Type B pancreatic cell (in vitro differentiated cells): ENCODE results near the gene PNKP. TPM values are rescaled to one million over a fixed set of nuclear protein-coding genes. Genes with fewer than 3 reads are reported as not detected.

Experiments
- DNase-seq: peaks from one replicate; pipeline ENCODE4 v3.0.0; 2021; ENCODE audit warnings: mixed read lengths; ENCODE audit not compliant: unreplicated experiment; ENCODE audit errors: extremely low spot score
- H3K27ac Mint-ChIP-seq: 2 replicates; pipeline ENCODE4 v1.8.0; 2021; ENCODE audit warnings: mild to moderate bottlenecking, mixed read lengths
- H3K27me3 Mint-ChIP-seq: 2 replicates; pipeline ENCODE4 v1.8.0; 2021; ENCODE audit warnings: mixed read lengths
- H3K36me3 Mint-ChIP-seq: 2 replicates; pipeline ENCODE4 v1.8.0; 2021; ENCODE audit warnings: mixed read lengths
- H3K4me1 Mint-ChIP-seq: one replicate; pipeline ENCODE4 v1.8.0; 2021; ENCODE audit warnings: mixed read lengths; ENCODE audit not compliant: unreplicated experiment
- H3K4me3 Mint-ChIP-seq: 2 replicates; pipeline ENCODE4 v1.8.0; 2021; ENCODE audit warnings: mild to moderate bottlenecking, mixed read lengths
- H3K9me3 Mint-ChIP-seq: 2 replicates; pipeline ENCODE4 v1.8.0; 2021; ENCODE audit warnings: mixed read lengths
- CTCF ChIP-seq: fragments of 200-600 bp; sonication (generic); conservative IDR thresholded peaks from 2 replicates; pipeline ENCODE4 v1.5.0; 2021; ENCODE audit warnings: antibody characterized with exemption, mild to moderate bottlenecking
- total RNA-seq: library from RNA; stranded (reverse); gene quantifications from 2 replicates; pipeline ENCODE4 v1.2.1, GENCODE V29; 2021; ENCODE audit warnings: low replicate concordance

Gene PNKP
- total RNA-seq, 1 donor from 2014 or later: 125 TPM

GRCh38 chr19:49832556-49832955 is 34.8 kb downstream of the PNKP start:
- H3K36me3 Mint-ChIP-seq: peaks cover 6% of the 10 kb centered on the region
- no peak overlapping the region for H3K27ac Mint-ChIP-seq

GRCh38 chr19:49831592-49831991 is 35.8 kb downstream of the PNKP start:
- Mint-ChIP-seq H3K27me3 (no peaks in the 10 kb centered on the region), H3K4me1 (peaks cover 2% of the 10 kb centered on the region), H3K4me3 (no peak overlapping the region), H3K27ac (no peak overlapping the region), H3K36me3 (peaks cover 1% of the 10 kb centered on the region), H3K9me3 (no peaks in the 10 kb centered on the region)
- no peak for DNase-seq
- TF ChIP-seq CTCF: no peak

More at GRCh38 chr19:49832556-49832955, 34.8 kb downstream of the PNKP start:
- Mint-ChIP-seq H3K27me3 (no peaks in the 10 kb centered on the region), H3K4me1 (peaks cover 4% of the 10 kb centered on the region), H3K4me3 (no peak overlapping the region), H3K9me3 (no peaks in the 10 kb centered on the region)
- DNase-seq: no peak
- TF ChIP-seq CTCF: no peak

GRCh38 chr19:49830766-49831165 is 36.6 kb downstream of the PNKP start:
- H3K27ac Mint-ChIP-seq: no peak overlapping the region
- H3K4me3 Mint-ChIP-seq: no peak overlapping the region
- H3K27me3 Mint-ChIP-seq: no peaks in the 10 kb centered on the region
- H3K36me3 Mint-ChIP-seq: peaks cover 3% of the 10 kb centered on the region
- TF ChIP-seq CTCF: no peak
- H3K4me1 Mint-ChIP-seq: peaks cover 5% of the 10 kb centered on the region
- no peak for DNase-seq
- H3K9me3 Mint-ChIP-seq: no peaks in the 10 kb centered on the region

GRCh38 chr19:49829721-49830120 is 37.7 kb downstream of the PNKP start:
- H3K27ac Mint-ChIP-seq: no peak overlapping the region
- peaks cover 5% of the 10 kb centered on the region for H3K4me1 Mint-ChIP-seq
- no peak overlapping the region for H3K4me3 Mint-ChIP-seq
- H3K9me3 Mint-ChIP-seq: no peaks in the 10 kb centered on the region
- no peak for TF ChIP-seq CTCF
- DNase-seq: no peak
- no peaks in the 10 kb centered on the region for H3K27me3 Mint-ChIP-seq
- H3K36me3 Mint-ChIP-seq: peaks cover 3% of the 10 kb centered on the region

GRCh38 chr19:49829200-49829599 is 38.2 kb downstream of the PNKP start:
- no peak overlapping the region for H3K27ac Mint-ChIP-seq
- H3K9me3 Mint-ChIP-seq: no peaks in the 10 kb centered on the region
- peaks cover 5% of the 10 kb centered on the region for H3K4me1 Mint-ChIP-seq
- peaks cover 3% of the 10 kb centered on the region for H3K36me3 Mint-ChIP-seq
- no peak for DNase-seq
- H3K4me3 Mint-ChIP-seq: no peak overlapping the region
- no peaks in the 10 kb centered on the region for H3K27me3 Mint-ChIP-seq
- no peak for TF ChIP-seq CTCF

GRCh38 chr19:49827034-49827433 is 40.3 kb downstream of the PNKP start:
- DNase-seq: no peak
- peaks cover 5% of the 10 kb centered on the region for H3K4me1 Mint-ChIP-seq
- H3K4me3 Mint-ChIP-seq: no peak overlapping the region
- no peaks in the 10 kb centered on the region for H3K9me3 Mint-ChIP-seq
- H3K27ac Mint-ChIP-seq: no peak overlapping the region
- H3K36me3 Mint-ChIP-seq: peaks cover 9% of the 10 kb centered on the region
- H3K27me3 Mint-ChIP-seq: no peaks in the 10 kb centered on the region
- no peak for TF ChIP-seq CTCF
